ENCODE measurements around the gene AMER2. TPM values are rescaled to one million over a fixed set of nuclear protein-coding genes. Genes with fewer than 3 reads are reported as not detected.

AMER2 gene, protein sequence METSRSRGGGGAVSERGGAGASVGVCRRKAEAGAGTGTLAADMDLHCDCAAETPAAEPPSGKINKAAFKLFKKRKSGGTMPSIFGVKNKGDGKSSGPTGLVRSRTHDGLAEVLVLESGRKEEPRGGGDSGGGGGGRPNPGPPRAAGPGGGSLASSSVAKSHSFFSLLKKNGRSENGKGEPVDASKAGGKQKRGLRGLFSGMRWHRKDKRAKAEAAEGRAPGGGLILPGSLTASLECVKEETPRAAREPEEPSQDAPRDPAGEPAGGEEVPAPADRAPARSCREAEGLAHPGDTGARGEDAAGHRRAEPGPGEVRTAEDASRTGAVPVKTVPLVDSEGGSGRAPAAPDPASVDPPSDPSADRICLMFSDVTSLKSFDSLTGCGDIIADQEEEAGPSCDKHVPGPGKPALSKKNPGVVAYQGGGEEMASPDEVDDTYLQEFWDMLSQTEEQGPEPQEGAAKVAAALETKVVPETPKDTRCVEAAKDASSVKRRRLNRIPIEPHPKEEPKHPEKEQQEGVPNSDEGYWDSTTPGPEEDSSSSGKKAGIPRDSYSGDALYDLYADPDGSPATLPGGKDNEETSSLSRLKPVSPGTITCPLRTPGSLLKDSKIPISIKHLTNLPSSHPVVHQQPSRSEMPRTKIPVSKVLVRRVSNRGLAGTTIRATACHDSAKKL
- polyA plus RNA-seq (ENCODE audit: insufficient read length in 4 of 4) = under 1 TPM; 0.22 to 0.40 (median 0.38) TPM

- peak in 3 of 4 donors; percentile 43 to 51 (median 43) for DNase-seq (ENCODE audit: low read depth in 4 of 4, low spot score in 3 of 4)
These were observed at the start of gene AMER2 for GRCh38 chr13:25171517-25172302. Gene AMER2, minus strand, starts transcription at chr13:25172288. Its CDS starts 669 bp downstream, at chr13:25171619.

- no peak for DNase-seq (ENCODE audit: low read depth in 4 of 4, low spot score in 3 of 4)
These were observed 45.9 kb upstream of the AMER2 start for GRCh38 chr13:25218019-25218418.

DNA sequence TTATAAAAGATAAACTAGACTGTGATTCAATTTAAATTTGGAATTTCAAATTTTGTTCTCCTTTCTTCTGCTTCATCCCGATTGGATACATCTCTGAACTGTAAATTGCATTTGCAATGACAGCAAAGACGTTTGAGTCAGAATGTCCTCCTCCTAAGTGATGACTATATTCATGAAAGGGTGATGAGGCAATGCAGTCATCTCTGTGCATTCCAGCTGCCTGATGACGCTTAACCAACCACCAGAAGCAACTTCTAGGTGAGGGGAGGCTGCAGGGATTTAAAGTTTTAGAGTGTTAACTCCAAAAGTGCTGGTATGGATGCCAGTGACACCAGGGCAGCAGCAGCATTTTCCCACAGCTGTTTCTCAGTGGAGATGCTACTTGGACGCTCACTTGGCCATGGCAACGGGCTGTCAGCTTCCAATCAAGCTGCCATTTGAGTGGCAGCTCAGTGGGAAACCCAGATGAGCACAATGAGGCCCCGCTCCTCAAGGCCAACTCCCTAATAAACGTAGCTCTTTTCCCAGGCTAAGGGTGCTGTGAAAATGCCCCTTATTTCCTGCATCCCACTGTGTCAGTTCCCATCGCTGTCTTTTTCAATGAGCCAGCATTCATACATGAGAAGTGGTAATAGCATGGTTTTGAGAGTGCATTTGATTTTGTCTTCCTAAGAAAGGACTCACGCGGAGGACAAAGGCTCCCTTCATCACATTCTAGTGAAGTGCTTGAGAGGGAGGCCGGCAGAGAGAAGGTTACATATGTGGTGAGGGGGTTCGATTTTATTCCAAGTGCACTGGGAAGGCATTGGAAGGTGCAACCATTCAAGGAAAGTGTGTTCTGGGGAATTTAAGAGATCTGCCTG, 45.2 kb upstream of the AMER2 start:
- no peak for DNase-seq (ENCODE audit: low read depth in 4 of 4, low spot score in 3 of 4)

DNA sequence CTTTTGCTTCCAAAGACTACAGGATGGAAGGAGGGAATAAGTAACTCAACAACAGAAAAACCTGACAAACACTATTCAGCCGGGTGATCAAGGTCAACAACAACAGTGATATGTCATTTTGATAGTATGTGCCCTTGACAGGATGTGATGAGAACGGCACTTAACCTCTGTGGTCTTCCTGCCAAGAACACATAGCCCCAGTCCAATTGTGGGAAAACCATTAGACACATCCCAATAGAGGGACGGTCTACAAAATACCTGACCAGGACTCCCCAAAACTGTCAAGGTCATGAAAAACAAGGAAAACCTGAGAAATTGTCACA, 43.1 kb upstream of the AMER2 start:
- no peak for DNase-seq (ENCODE audit: low read depth in 4 of 4, low spot score in 3 of 4)

GRCh38 chr13:25214491-25215252, 42.6 kb upstream of the AMER2 start:
- DNase-seq (ENCODE audit: low read depth in 4 of 4, low spot score in 3 of 4) = no peak

- no peak for DNase-seq (ENCODE audit: low read depth in 4 of 4, low spot score in 3 of 4)
These were observed 41.6 kb upstream of the AMER2 start for GRCh38 chr13:25213715-25214114.

DNA sequence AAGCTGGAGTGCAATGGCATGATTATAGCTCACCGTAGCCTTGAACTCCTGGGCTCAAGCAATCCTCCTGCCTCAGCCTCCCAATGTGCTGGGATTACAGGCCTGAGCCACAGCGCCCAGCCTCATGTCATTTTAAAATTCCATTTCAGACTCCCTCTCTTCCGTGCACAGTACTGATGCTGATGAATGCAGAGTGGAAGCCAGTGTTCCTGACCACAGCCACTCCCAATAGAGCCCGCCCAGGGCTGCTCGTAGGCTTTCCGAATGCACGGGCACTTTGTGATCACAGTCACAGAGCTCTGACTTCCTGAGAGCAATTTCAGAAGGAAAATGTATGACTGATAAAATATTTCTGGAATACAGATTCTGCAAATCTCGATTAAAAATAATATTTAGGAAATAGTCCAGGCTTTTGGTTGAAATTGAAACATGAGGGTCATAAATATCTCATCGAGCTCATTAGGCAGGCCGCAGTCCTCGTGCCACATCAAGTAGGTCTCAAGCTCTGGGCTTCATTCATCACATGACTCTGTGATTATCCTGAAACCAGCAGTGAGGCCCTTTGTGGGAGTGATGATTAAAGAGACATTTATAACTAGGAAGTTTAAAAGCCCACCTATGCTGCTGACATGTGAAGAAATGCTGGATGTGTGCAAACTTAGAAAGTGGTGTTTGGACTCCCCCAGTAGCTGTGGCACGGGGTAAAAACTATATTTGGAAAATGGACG, 38.9 kb upstream of the AMER2 start:
- no peak for DNase-seq (ENCODE audit: low read depth in 4 of 4, low spot score in 3 of 4)

DNA sequence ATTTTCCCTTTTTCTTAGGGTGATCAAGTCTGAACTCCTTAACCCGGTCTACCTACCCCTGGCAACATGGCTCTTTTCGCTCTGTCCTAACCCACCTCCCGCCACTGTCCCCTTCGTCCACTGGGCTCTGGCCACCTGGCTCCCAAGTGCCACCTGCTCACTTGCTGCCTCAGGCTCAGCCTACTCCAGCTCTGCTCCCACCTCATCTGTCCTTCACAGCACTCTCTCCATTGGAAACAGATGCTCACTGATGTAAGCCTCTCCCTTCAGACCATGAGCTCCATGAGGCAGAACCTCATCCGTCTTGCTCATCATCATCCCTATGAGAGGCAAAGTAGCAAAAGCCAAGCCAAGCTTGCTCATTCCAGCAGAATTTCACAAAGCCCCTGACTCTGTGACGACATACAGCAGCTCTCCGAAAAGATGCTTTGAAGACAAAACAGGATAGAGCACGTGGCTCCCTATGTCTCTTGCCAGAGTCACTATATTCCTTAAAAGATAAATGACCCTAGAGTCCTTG, 35.3 kb upstream of the AMER2 start:
- no peak for DNase-seq (ENCODE audit: low read depth in 4 of 4, low spot score in 3 of 4)

DNA sequence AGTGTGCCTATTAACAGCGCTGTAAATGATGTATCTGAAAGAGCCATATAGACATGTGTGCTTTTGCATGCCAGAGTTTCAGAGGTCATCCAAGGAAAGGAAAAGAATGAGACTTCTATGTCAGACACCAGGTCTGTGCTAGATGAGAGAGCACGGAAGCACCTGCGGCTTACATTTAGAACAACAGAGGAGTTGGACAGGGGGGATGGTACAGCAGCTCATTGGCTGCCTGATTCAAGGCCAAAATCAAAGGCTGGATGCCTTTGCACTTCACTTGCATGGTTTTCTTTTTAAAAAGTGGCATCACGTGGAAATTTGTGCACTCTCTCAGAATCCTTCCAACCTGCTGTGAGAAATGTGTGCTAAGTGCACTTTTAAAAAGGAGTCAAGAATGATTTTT, 32.8 kb upstream of the AMER2 start:
- no peak for DNase-seq (ENCODE audit: low read depth in 4 of 4, low spot score in 3 of 4)

- peak in 1 of 4 donors; percentile 26 for DNase-seq (ENCODE audit: low read depth in 4 of 4, low spot score in 3 of 4)
These were observed 31.1 kb upstream of the AMER2 start for GRCh38 chr13:25203127-25203740.

DNA sequence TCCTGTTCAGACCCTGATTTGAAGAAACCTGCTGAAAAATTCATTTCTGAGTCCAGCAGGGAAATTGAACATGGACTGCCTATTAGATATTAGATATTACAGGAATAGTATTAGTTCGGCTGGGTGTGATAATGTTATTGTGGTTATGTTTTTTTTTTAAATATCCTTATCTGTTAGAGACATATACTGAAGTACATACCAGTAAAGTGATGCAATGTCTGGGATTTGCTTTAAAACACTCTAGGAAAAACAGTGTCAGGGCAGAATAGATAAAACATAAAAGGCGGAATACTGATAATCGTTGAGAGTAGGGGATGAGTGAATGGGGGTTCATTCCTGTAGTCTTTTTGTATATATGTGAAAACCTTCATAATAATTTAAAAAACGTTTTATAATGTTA, 28.7 kb upstream of the AMER2 start:
- DNase-seq (ENCODE audit: low read depth in 4 of 4, low spot score in 3 of 4) = no peak

DNA sequence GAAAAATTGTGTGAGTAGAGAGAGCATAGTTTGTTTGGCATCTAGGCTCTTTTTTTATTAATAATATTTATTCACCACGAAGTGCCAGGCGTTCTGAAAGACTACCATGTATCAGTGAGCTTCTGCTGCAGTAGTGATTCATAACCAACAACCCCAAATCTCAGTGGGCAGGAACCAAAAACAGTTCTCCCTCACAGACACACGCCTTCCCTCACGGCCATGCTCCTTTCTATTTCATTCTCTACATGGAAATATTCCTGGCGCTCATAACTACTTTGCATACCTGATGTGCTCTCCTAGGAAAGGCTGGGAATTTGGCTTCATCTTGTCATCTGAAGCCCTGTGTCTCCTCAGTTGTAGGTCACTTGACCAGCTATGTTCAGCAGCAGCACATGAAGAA, 26.6 kb upstream of the AMER2 start:
- no peak for DNase-seq (ENCODE audit: low read depth in 4 of 4, low spot score in 3 of 4)

DNA sequence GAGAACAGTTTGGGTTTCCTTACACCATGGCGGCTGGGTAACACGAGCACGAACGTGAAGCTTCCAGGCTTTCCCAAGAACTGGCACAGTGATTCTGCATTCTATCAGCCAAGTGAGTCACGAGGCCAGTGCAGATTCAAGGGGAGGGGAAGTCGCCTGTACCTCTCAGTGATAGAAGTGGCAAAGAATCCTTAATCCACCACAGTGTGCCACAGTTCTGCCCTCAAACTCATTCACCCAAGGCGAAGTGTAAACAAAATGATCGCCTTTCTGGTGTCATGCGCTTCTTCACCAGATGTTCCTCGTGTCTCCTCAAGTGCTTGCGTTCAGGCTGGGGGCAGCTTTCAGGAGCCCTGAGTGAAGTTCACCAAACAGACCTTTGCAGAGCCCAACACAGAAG, 24.9 kb upstream of the AMER2 start:
- no peak for DNase-seq (ENCODE audit: low read depth in 4 of 4, low spot score in 3 of 4)

GRCh38 chr13:25192936-25193335, 20.8 kb upstream of the AMER2 start:
- no peak for DNase-seq (ENCODE audit: low read depth in 4 of 4, low spot score in 3 of 4)

- DNase-seq (ENCODE audit: low read depth in 4 of 4, low spot score in 3 of 4) = no peak
These were observed 20.4 kb upstream of the AMER2 start for GRCh38 chr13:25192489-25192888.

DNA sequence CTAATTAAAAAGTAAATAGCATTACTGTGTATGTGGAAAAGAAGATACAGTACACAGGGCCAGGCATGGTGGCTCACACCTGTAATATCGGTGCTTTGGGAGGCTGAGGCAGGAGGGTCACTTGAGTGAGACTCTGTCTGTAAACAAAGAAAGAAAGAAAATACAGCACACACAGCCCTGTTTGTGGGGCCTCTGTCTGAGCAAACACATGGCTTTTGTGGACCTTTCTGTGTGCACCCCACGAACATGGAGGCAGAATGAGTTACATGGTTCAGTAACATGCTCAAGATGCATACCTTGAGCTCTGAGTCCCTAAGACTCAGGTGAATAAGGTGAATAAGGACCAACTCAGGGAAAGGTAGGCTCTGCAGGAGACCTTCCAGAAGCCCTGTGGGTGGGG, 20.0 kb upstream of the AMER2 start:
- no peak for DNase-seq (ENCODE audit: low read depth in 4 of 4, low spot score in 3 of 4)

GRCh38 chr13:25190771-25191170, 18.7 kb upstream of the AMER2 start:
- DNase-seq (ENCODE audit: low read depth in 4 of 4, low spot score in 3 of 4) = no peak

GRCh38 chr13:25190256-25190655, 18.2 kb upstream of the AMER2 start:
- DNase-seq (ENCODE audit: low read depth in 4 of 4, low spot score in 3 of 4) = no peak
